ENCODE results near the gene SLC1A2. TPM values are rescaled to one million over a fixed set of nuclear protein-coding genes. Genes with fewer than 3 reads are reported as not detected.

SLC1A2 gene
- polyA plus RNA-seq, 3 donors, result 0.14 to 0.26 (median 0.22) TPM

DNA sequence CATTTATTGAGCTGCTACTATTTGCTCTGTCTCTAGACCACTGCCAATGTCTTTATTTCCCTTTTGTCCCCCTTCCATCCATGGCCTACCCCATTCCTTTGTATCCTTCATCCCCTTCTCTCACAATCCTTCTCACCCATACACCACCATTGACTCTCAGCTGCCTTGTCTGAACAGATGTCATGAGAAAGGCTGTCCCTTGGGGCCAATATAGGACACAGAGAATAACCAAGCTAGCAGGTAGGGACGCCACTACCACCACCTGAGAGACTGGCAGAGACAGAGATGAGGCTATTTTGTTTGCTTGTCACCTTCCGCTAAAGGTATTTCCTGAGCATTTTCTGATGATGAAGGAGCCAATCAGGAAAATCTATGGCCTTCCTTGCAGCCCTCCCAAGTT lies 141.5 kb downstream of the SLC1A2 start:
- no peak for DNase-seq (ENCODE audit: low read depth in 3 of 3, low spot score in 2 of 3)

DNA sequence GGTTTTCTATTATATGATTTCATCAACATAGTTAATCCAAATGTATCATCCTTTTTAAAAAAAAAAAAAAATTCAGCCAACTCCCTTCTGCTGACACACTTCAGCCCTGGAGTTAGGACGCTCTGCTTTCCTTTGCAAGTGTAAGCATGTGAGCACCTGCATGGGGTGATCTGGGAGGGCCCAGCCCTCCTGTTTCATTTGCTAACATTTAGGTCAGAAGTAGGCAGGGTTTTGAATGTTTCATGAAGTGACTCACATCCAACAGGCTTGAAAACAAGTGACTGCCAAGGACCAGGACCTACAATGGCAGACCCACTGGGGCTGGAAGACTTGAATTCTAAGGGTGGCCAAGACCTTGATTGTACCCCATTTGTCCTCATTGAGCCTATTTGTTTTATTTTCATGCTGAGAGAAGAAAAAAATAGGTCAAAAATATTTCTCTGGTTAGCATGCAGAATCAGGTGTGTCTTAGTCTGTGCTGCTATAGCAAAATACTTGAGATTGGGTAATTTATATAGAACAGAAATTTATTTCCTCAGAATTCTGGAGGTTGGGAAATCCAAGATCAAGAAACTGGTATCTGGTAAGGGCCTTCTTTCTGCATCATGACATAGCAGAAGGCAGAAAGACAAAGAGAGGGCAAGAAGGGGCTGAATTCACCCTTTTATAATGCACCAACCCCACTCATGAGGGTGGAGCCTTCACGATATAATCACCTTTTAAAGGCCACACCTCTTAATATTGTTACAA lies 142.8 kb downstream of the SLC1A2 start:
- no peak for DNase-seq (ENCODE audit: low read depth in 3 of 3, low spot score in 2 of 3)

DNA sequence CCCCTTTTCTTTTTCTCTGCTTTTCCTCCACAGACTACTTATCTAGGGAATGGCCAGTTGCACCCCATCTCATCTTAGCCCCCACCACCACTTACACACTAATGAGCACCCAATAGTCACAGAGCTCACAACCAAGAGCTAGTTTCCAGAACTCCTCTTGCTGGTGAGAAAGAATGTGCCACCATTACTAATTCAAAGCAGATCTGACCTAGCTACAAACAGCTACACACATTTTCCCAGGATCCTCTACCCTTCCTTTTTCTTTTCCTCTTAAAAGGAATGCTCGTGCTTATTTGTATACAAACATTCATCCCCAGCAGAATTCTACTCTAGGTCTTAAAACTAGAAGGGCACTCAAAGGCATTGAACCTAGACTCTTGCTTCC lies 143.6 kb downstream of the SLC1A2 start:
- no peak for DNase-seq (ENCODE audit: low read depth in 3 of 3, low spot score in 2 of 3)

DNA sequence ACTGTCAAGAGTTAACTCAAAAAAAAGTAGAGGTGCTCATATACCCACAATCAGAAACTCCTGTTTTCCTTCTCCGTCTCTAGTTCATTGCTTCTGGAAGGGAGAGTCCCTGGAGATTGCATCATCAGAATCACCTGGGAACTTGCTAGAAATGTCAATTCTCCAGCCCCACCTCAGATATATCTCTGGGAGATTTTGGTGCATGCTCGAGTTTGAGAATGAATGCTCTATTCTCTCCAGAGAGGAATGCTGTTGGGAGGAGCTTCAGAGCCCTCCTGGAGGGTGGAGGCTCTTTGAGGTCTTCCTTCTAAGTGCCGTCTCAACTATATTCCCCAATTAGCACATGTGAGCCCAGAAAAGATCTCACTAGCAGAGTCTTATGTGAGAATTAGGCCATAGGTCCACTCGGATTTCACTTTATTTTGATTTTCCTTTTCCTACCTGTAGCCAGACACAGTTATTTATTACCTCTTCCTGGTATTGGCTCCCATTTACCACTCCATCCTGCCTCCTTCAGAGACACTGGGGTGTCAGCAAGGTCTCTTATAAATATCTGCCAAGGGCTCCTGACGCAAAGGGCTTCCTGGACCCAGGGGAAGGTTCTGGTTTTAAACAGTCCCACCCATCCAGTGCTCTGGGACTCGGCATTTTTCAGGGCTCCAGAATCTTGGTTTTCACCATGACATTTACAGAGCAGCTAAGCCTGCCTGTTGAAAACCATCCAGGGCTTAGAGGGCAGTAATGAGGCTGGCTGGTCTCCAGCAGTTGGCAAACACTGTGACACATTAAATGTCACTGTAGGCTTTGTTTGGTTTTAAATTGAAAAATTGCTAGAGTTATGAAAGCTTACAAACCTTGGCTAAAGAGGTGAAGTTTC lies 144.2 kb downstream of the SLC1A2 start:
- DNase-seq (ENCODE audit: low read depth in 3 of 3, low spot score in 2 of 3), result no peak

DNA sequence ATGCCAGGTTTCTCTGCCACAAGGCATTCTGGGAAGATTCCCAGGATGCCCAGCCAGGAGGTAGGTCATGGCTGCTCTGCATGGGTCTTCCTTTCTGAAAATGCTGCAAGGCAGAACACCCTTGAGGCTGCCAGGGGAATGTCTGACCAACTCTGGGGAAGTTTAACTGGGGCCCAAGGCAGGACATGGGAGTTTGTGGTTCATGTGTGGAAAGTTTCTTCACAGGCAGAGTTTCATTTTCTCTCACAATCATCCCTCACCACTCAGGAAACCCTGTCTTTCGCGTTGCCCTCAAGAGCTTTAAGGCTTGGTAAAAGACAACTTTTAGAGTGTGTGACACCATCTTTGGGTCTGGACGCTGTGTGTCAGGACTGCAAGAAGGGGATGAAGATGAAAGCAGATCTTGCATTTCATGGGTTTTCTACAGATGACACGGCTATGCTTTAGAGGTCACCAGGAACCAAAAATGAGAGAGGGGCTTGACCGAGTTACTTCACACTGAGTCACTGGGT lies 146.9 kb downstream of the SLC1A2 start:
- DNase-seq (ENCODE audit: low read depth in 3 of 3, low spot score in 2 of 3), result no peak

DNA sequence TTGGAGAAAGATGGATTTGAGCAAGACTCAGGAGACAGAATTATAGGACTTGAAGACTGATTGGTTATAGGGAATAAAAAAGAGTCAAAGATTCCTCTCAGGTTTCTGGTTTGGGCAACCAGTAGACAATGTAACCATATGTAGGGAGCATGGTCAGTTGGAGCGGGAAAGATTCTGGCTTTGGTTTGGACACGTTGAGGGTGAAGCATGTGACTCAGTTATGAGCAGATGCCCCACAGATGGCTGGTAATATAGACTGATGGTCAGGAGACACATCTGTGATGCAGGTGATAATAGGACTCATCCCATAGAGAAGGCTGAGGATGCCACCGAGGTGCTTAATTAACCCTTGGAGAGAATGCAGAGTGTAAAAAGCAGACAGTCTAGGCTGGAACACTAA lies 148.3 kb downstream of the SLC1A2 start:
- no peak for DNase-seq (ENCODE audit: low read depth in 3 of 3, low spot score in 2 of 3)

DNA sequence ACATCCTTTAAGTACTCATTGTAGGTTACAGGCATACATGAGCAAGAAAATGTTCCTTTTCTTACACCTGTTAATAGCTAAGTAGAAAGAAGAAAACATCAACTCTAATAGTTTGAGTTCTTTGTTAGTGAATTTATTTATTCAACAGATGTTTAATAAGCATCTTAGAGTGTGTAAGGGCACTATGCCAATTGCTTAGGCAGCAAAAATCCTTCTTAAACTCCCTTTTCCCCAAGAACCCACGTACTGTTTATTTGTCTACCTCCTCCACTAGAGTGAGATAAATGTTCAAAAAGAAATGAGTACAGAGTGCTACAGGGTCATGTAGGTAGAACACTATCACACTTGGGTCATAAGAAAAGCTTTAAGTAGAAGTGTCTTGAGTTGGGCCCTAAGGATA lies 149.0 kb downstream of the SLC1A2 start:
- DNase-seq (ENCODE audit: low read depth in 3 of 3, low spot score in 2 of 3), result no peak

DNA sequence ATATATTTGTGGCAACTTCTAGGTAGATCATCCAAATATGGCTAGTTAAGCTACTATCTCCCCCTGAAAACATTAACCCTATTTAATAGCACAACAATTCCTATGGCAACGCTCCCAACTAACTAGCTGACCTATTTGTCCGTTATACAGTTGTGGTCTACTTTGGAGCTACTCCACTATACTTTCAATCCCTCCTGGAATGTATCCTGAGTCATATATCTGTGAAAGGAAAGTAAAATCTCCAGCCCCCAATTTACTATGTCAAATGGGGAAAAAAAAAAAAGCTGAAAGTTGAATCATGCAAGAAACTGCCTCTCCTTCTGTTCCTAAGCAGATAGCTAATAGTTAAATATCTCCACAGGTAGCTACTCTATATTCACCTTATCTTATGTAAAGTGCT lies 151.9 kb downstream of the SLC1A2 start:
- DNase-seq (ENCODE audit: low read depth in 3 of 3, low spot score in 2 of 3), result no peak

DNA sequence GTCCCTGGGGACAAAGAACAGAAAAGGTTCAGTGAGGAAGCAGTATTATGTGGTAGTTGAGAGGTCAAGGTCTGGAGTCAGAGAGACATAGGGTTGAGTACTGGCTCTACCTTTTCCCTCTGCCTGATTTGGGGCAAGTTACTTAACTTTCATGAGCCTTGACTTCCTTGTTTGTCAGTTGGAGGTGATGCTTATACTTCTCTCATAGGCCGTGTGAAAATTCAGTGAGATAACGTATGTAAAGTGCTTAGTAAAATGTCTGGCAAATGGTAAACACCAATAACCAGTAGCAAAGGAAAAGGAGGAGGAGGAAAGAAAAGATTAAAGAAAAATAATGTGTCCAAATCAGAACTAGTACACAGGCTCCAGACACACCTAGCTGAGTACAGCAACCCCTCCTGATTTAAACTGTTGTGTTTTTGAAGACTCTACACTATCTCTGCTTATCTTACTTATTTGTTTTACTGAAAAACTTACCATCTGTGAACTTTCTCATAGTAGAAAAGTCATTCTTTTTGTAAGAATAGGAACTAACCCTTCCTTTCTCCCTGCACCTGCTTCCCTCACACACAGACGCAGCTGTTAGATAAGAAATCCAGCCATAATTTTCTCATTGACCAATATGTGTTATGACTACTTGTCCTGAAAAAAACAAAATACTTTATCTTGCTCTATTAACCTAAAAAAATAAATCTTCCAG lies 153.5 kb downstream of the SLC1A2 start:
- DNase-seq (ENCODE audit: low read depth in 3 of 3, low spot score in 2 of 3), result no peak

DNA sequence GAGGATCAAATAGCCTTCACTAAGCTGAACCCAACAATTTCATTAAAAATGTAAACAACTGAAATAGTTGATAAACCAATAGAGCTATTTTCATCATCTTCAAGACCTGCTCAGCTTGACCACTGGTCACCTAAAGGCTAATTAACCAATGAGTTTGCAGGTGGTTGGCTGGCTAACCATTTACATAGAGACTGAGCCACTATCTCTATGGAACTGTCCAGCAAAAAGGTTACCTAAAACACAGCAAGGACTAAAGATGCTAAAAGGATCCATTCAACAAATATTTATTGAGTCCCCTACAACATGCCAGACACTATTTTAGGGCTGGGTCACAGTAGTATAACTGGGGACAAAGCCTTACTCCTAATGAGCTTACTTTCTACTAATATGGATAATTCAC lies 156.6 kb downstream of the SLC1A2 start:
- no peak for DNase-seq (ENCODE audit: low read depth in 3 of 3, low spot score in 2 of 3)

DNA sequence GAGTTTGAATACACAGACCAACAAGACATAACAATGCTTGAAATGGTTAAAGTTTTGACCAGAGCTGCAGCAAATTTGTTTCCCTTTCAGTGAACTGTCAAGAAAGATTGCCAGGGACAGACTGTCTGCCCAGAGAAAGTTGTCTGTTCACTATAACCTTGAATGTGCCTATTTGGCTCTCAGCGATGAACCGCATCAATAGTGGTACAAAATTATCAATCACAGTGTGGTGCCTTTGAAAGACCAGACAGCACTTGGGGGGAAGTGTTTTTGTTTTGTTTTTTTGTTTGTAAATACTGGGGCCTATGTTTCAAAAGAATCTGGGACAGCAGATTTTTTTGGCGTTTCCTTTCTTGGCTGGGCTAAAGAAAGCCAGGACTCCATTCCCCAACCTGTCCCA lies 157.3 kb downstream of the SLC1A2 start:
- DNase-seq (ENCODE audit: low read depth in 3 of 3, low spot score in 2 of 3), result no peak

DNA sequence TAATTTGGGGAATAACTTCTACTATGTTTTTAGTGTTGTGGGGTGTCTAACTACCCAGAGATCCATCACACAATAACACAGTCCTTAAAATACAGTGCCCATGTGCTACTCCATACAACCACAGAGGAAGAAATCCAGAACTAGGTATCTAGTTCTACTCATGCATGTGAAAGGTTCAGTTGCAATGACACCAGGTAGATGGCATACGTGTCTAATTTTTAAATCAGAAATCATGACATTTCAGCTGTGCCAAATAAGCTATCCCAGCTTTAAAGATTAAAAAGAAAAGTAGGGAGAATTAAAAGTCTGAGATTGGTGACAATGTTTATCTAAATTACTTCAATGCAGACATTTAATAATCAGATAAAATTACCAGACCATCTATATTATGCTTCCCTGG lies 158.2 kb downstream of the SLC1A2 start:
- no peak for DNase-seq (ENCODE audit: low read depth in 3 of 3, low spot score in 2 of 3)

DNA sequence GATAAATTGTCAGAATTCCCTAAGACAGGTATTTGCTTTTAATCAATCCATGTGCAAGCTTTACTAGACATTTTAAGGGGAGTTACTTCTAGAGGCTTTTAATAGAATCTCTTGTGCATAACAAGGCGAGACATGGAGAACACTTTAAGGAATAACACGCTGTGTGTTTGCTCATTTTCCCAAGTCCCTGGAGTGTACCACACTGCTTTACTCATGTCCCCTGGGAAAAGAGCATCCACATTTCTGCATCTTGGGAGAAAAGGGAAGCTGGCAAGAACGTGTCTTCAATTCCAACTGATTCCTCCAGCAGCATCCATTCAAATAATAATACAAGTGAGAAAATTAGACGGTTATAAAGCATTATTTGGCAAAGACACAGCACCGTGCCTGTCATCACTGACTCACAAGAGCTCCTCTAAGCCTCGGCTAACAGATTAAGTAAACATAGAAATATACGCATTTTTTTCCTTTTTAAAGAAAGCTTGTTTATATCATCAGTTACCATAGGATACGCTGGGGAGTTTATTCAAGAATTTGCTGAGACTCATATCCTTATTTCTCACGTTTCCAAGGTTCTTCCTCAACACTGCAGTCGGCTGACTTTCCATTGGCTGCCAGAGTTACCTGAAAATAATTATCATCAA lies 158.9 kb downstream of the SLC1A2 start:
- DNase-seq (ENCODE audit: low read depth in 3 of 3, low spot score in 2 of 3), result no peak

DNA sequence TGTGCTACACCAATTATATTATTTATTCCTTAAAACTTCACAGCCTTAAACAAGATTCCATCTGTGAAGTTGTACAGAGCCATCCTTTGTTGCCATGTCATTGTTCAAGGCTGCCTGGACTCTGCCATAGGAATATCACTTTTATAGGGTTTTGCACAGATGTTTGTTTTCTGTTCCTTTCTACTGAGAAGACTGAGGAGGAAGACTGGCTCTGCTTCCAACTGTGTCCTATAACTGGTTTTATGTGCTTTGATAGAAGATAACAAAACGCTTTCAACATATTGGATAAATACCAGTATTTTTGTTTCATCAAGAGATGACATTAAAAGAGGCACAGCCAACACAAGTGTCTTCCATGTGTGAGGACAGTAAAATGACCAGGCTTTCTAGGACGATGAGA lies 159.8 kb downstream of the SLC1A2 start:
- DNase-seq (ENCODE audit: low read depth in 3 of 3, low spot score in 2 of 3), result no peak

DNA sequence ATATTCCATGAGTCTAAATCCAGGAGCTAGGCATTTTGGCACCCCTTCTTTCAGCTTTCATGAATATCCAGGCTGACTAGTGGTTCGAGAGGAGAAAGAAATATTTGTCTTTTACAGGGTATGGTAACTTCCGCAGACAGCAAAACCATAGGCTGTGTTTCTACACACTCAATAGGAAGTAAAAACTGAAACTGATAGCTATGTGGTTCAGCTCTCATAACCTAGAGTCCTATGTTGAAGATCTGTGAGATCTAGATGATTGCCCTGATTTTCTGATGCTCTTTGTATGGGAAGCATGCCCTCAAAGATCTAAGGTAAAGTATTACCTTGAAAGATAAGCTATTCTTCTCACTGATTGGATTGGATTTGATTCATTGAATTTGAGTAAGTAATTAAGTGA lies 162.1 kb downstream of the SLC1A2 start:
- DNase-seq (ENCODE audit: low read depth in 3 of 3, low spot score in 2 of 3), result no peak

DNA sequence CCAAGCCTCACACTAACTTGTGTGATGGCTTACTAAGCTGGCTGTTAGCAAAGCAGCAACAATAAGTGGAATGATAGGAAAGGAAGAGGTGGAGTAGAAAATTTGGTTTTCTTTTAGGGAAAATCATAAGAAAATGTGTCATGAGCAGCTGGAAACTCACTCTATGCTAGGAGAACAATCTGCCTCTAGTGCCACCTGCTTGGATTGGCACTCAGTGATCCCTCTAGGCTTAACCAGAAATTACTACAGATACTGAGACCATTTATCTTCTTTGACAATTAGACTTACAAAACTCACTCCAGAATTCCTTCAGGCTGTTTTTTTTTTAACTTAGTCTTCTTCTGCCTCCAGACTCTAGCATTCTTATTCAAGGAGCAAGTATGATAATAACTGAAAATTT lies 163.1 kb downstream of the SLC1A2 start:
- DNase-seq (ENCODE audit: low read depth in 3 of 3, low spot score in 2 of 3), result no peak

DNA sequence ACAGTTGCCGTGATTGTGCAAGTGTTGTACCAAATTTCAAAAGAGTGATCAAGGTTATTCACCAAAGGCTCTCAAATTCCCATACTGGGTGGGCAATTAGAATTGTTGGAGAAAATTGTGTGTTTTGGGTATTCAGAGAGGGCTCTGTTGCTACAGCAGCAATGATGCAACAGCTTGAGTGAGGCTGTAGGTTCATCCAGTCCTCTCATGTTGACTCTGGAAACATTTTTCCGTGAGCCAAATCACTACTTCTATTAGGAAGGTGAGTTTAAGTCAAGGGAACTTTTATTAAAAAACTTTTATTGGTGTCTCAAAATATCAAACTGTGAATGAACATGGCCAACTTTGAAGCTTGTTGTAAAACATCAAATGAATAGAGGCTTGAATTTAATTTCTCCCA lies 163.8 kb downstream of the SLC1A2 start:
- DNase-seq (ENCODE audit: low read depth in 3 of 3, low spot score in 2 of 3), result no peak

DNA sequence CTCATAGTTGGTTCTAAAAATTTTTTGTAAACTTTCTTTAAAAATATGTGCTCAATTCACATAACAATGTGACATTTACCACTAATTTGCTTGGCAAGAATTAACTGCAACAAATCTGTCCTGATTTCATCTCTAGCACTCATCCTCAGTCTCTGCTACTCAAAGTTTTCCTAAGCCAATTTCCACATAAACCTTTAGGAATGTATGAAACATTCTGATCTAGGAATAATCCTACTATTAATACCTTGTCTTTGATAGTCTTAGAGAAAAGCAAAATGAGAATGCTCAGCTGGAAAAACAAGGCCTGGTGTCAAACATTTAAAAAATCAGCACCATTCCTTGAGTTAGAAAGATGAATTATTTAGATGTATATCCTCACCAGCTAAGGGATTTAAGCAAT lies 166.1 kb downstream of the SLC1A2 start:
- DNase-seq (ENCODE audit: low read depth in 3 of 3, low spot score in 2 of 3), result no peak

DNA sequence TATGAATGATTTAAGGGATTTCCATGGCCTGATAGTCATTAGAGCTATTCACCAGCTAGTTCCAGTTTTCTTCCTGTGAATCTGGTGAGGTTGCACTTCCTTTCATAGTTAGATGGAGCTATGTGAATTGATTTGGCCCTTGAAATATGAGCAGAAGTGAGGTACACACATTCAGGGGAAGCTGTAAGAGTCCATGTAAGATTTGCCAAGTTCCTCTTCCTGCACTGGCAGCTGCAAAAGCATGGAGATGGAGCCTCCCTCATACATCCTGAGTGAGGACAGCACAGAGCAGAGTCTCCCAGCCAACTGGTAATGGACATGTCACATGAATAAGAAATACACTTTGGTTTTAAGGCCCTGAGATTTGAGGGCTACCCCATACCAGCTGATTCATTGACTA lies 168.7 kb downstream of the SLC1A2 start:
- DNase-seq (ENCODE audit: low read depth in 3 of 3, low spot score in 2 of 3), result no peak

DNA sequence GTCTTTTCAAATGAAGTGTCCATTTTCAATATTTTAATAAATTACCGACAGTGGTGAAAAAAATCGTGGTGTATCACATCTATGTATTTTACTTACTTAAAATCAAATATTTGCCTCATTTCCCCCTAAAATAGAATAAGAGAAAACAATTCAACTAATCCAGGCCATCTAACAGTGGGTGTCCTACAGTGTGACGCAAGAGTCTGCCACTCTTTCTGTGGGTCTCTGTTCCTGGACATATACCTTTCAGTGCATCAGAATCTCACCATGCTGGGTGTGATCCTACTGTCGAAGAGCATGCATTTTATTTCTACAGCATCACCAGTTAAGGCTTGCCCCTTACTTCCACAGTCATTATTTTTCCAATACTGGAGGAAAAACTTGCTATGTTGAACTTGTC lies 169.2 kb downstream of the SLC1A2 start:
- DNase-seq (ENCODE audit: low read depth in 3 of 3, low spot score in 2 of 3), result no peak

All from right renal cortex interstitium (tissue), 3 donors.